Heart left ventricle (tissue), 13 donors: Measurements from ENCODE around the gene BICD2.

Source experiments
- POLR2A ChIP-seq, 2 donors: fragments of 450-650 bp; IDR thresholded peaks; one replicate each; pipeline ENCODE4 v1.6.1; 2017; ENCODE audit warnings: antibody characterized with exemption in 2 of 2, mild to moderate bottlenecking in 2 of 2, moderate library complexity in 2 of 2
- TF ChIP-seq, protein P1 (sequence below), 12 donors: fragments of 200-600 bp; sonication (generic) in 4 of 12; IDR thresholded peaks; one replicate each; pipeline versions ENCODE4 v1.5.0 to v1.8.0; 2018 to 2022; ENCODE audit warnings: antibody characterized with exemption in 12 of 12, mild to moderate bottlenecking in 5 of 12
- donor health status: ischemic (EF 13 %, LVEDD 7.1; RV severe dilation, severe dysfunction).
- donor health status: DM: no; HTN: yes; CAD: no.
- donor health status: DM: no; HTN: no; CAD: no.
- donor health status: ischemic (EF 25% LVEDD 6.9; RV normal size, moderate dysfunction).
- donor health status: ischemic (EF 25% LVEDD 5.7; RV mildly dilated, moderate dysfunction).
- donor health status: ischemic (EF 35%, LVEDD 5.7; RV mildly dilated, moderate dysfunction).
- donor health status: nonischemic (EF 11% LVEDD 7.7; RV severe dilation, severe dysfunction).
- donor health status: DM: yes; HTN: yes; CAD: no.
- donor health status: PGD.
- donor health status: ischemic (EF 29% LVEDD 5.4; RV normal size, mild dysfunction).
- donor health status: nonischemic (EF 23%, LVEDD 6.1; RV moderate dilation, normal function).

DNA sequence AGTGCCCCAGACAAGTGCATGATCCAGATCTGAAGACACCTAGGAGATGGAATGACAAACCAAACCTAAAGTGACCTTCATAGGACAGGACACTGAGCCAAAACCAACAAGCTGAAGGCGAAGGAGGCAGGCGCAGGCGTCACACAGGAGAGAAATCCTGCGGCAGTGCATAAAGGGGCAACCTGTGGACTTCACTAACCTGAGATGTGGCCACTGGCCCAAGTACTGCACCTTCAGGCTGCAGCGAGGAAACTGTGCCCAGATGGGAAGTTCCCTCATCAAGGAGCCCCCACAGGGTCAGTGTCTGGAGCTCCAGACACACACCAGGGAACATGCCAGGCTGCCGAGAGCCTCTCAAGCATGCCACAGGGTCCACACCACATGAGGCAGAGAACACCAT lies 98.4 kb downstream of the BICD2 start:
- TF ChIP-seq, protein P1, sequence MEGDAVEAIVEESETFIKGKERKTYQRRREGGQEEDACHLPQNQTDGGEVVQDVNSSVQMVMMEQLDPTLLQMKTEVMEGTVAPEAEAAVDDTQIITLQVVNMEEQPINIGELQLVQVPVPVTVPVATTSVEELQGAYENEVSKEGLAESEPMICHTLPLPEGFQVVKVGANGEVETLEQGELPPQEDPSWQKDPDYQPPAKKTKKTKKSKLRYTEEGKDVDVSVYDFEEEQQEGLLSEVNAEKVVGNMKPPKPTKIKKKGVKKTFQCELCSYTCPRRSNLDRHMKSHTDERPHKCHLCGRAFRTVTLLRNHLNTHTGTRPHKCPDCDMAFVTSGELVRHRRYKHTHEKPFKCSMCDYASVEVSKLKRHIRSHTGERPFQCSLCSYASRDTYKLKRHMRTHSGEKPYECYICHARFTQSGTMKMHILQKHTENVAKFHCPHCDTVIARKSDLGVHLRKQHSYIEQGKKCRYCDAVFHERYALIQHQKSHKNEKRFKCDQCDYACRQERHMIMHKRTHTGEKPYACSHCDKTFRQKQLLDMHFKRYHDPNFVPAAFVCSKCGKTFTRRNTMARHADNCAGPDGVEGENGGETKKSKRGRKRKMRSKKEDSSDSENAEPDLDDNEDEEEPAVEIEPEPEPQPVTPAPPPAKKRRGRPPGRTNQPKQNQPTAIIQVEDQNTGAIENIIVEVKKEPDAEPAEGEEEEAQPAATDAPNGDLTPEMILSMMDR (IDR thresholded peaks at IDR 0.05): no peak
- TF ChIP-seq POLR2A (IDR thresholded peaks at IDR 0.05): no peak
